ENCODE results near the gene SFT2D1. TPM values are rescaled to one million over a fixed set of nuclear protein-coding genes. Genes with fewer than 3 reads are reported as not detected.

SFT2D1 gene
- total and polyA plus RNA-seq, 9 of the 15 experiments (the other 6 are each of a cell fraction or from before 2014, with no cell fraction given): 54.4 to 140 (median 74.6) TPM

GRCh38 chr6:166382500-166382932, 40.2 kb upstream of the SFT2D1 start (continued):
- TF ChIP-seq, protein P1, sequence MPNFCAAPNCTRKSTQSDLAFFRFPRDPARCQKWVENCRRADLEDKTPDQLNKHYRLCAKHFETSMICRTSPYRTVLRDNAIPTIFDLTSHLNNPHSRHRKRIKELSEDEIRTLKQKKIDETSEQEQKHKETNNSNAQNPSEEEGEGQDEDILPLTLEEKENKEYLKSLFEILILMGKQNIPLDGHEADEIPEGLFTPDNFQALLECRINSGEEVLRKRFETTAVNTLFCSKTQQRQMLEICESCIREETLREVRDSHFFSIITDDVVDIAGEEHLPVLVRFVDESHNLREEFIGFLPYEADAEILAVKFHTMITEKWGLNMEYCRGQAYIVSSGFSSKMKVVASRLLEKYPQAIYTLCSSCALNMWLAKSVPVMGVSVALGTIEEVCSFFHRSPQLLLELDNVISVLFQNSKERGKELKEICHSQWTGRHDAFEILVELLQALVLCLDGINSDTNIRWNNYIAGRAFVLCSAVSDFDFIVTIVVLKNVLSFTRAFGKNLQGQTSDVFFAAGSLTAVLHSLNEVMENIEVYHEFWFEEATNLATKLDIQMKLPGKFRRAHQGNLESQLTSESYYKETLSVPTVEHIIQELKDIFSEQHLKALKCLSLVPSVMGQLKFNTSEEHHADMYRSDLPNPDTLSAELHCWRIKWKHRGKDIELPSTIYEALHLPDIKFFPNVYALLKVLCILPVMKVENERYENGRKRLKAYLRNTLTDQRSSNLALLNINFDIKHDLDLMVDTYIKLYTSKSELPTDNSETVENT (CRISPR knock-in tag; IDR thresholded peaks at IDR 0.05): 0 out of 2 replicates have a peak, but pooled peaks have one; percentile 44
- TF ChIP-seq MYNN (IDR thresholded peaks at IDR 0.05): no peak
- no peak for TF ChIP-seq MYNN (CRISPR knock-in tag; IDR thresholded peaks at IDR 0.05)
- peak; percentile 86 for TF ChIP-seq KDM5B (IDR thresholded peaks at IDR 0.05; ENCODE audit: insufficient replicate concordance, low read depth, low read length)
- no peak for TF ChIP-seq NFIC (IDR thresholded peaks at IDR 0.05)
- peak; percentile 75; the same call in 1 of the 2 replicates for TF ChIP-seq PHF8 (IDR thresholded peaks at IDR 0.05; ENCODE audit: borderline replicate concordance, low read length)
- TF ChIP-seq, protein P2, sequence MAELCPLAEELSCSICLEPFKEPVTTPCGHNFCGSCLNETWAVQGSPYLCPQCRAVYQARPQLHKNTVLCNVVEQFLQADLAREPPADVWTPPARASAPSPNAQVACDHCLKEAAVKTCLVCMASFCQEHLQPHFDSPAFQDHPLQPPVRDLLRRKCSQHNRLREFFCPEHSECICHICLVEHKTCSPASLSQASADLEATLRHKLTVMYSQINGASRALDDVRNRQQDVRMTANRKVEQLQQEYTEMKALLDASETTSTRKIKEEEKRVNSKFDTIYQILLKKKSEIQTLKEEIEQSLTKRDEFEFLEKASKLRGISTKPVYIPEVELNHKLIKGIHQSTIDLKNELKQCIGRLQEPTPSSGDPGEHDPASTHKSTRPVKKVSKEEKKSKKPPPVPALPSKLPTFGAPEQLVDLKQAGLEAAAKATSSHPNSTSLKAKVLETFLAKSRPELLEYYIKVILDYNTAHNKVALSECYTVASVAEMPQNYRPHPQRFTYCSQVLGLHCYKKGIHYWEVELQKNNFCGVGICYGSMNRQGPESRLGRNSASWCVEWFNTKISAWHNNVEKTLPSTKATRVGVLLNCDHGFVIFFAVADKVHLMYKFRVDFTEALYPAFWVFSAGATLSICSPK (IDR thresholded peaks at IDR 0.05; ENCODE audit: borderline replicate concordance): no peak
- TF ChIP-seq ZBTB33 (CRISPR knock-in tag; IDR thresholded peaks at IDR 0.05): peak; percentile 59; the same call in 1 of the 2 replicates
- no peak for TF ChIP-seq ETV6 (IDR thresholded peaks at IDR 0.05; ENCODE audit: borderline replicate concordance in 1 of 2, low read depth in 2 of 2, low read length in 1 of 2)
- 0 out of 2 replicates have a peak, but pooled peaks have one; percentile 45 for TF ChIP-seq ETV6 (CRISPR knock-in tag; IDR thresholded peaks at IDR 0.05; ENCODE audit: borderline replicate concordance)
- TF ChIP-seq, protein P3, sequence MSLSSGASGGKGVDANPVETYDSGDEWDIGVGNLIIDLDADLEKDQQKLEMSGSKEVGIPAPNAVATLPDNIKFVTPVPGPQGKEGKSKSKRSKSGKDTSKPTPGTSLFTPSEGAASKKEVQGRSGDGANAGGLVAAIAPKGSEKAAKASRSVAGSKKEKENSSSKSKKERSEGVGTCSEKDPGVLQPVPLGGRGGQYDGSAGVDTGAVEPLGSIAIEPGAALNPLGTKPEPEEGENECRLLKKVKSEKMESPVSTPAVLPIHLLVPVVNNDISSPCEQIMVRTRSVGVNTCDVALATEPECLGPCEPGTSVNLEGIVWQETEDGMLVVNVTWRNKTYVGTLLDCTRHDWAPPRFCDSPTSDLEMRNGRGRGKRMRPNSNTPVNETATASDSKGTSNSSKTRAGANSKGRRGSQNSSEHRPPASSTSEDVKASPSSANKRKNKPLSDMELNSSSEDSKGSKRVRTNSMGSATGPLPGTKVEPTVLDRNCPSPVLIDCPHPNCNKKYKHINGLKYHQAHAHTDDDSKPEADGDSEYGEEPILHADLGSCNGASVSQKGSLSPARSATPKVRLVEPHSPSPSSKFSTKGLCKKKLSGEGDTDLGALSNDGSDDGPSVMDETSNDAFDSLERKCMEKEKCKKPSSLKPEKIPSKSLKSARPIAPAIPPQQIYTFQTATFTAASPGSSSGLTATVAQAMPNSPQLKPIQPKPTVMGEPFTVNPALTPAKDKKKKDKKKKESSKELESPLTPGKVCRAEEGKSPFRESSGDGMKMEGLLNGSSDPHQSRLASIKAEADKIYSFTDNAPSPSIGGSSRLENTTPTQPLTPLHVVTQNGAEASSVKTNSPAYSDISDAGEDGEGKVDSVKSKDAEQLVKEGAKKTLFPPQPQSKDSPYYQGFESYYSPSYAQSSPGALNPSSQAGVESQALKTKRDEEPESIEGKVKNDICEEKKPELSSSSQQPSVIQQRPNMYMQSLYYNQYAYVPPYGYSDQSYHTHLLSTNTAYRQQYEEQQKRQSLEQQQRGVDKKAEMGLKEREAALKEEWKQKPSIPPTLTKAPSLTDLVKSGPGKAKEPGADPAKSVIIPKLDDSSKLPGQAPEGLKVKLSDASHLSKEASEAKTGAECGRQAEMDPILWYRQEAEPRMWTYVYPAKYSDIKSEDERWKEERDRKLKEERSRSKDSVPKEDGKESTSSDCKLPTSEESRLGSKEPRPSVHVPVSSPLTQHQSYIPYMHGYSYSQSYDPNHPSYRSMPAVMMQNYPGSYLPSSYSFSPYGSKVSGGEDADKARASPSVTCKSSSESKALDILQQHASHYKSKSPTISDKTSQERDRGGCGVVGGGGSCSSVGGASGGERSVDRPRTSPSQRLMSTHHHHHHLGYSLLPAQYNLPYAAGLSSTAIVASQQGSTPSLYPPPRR (CRISPR knock-in tag; IDR thresholded peaks at IDR 0.05; ENCODE audit: borderline replicate concordance): 0 out of 2 replicates have a peak, but pooled peaks have one; percentile 54
- TF ChIP-seq PBX2 (CRISPR knock-in tag; IDR thresholded peaks at IDR 0.05; ENCODE audit: low read depth): no peak
- TF ChIP-seq PBX2 (tag; conservative IDR thresholded peaks at IDR 0.05; ENCODE audit: low read depth): no peak
